ENCODE results near the gene NCAN. TPM values are rescaled to one million over a fixed set of nuclear protein-coding genes. Genes with fewer than 3 reads are reported as not detected.

Gene NCAN
- total RNA-seq, 1 experiment from 2014 or later, result not detected

- peak; percentile 53 for DNase-seq
- Histone ChIP-seq H3K36me3 (ENCODE audit: insufficient read depth, low read length) (no peaks in the 10 kb centered on the region), H2AFZ (ENCODE audit: low read length) (no peak overlapping the region), H3K4me1 (ENCODE audit: low read length) (no peaks in the 10 kb centered on the region), H4K20me1 (ENCODE audit: insufficient read depth, low read depth, low read length) (no peaks in the 10 kb centered on the region), H3K9me3 (ENCODE audit: low read length) (no peaks in the 10 kb centered on the region), H3K4me2 (ENCODE audit: low read depth, low read length, poor library complexity, severe bottlenecking) (no peak overlapping the region), H3K79me2 (ENCODE audit: low read length) (no peaks in the 10 kb centered on the region), H3K9ac (ENCODE audit: low read length) (no peak overlapping the region), H3K9me2 (replicated peaks; ENCODE audit: insufficient read depth, low read length) (no peaks in the 10 kb centered on the region), H3K27me3 (ENCODE audit: low read length) (no peaks in the 10 kb centered on the region; the same call in 1 of the 2 replicates), H3K4me3 (ENCODE audit: low read length) (no peak overlapping the region), H3K27ac (ENCODE audit: low read length) (no peak overlapping the region)
Observed at GRCh38 chr19:19256072-19256969, 44.6 kb downstream of the NCAN start.

GRCh38 chr19:19257137-19257536 lies 45.4 kb downstream of the NCAN start:
- H4K20me1 ChIP-seq (ENCODE audit: insufficient read depth, low read depth, low read length), result no peaks in the 10 kb centered on the region
- no peak overlapping the region for H3K4me3 ChIP-seq (ENCODE audit: low read length)
- H3K4me2 ChIP-seq (ENCODE audit: low read depth, low read length, poor library complexity, severe bottlenecking), result no peak overlapping the region
- H3K4me1 ChIP-seq (ENCODE audit: low read length), result no peaks in the 10 kb centered on the region
- H3K9ac ChIP-seq (ENCODE audit: low read length), result no peak overlapping the region
- H3K9me3 ChIP-seq (ENCODE audit: low read length), result no peaks in the 10 kb centered on the region
- no peaks in the 10 kb centered on the region; the same call in 1 of the 2 replicates for H3K27me3 ChIP-seq (ENCODE audit: low read length)
- H3K79me2 ChIP-seq (ENCODE audit: low read length), result no peaks in the 10 kb centered on the region
- DNase-seq, result no peak
- no peaks in the 10 kb centered on the region for H3K9me2 ChIP-seq (replicated peaks; ENCODE audit: insufficient read depth, low read length)
- no peaks in the 10 kb centered on the region for H3K36me3 ChIP-seq (ENCODE audit: insufficient read depth, low read length)
- no peak overlapping the region for H3K27ac ChIP-seq (ENCODE audit: low read length)
- no peak overlapping the region for H2AFZ ChIP-seq (ENCODE audit: low read length)

- Histone ChIP-seq H3K79me2 (ENCODE audit: low read length) (no peaks in the 10 kb centered on the region), H2AFZ (ENCODE audit: low read length) (no peak overlapping the region), H3K4me3 (ENCODE audit: low read length) (no peak overlapping the region), H3K9me3 (ENCODE audit: low read length) (no peaks in the 10 kb centered on the region), H3K36me3 (ENCODE audit: insufficient read depth, low read length) (no peaks in the 10 kb centered on the region), H3K4me2 (ENCODE audit: low read depth, low read length, poor library complexity, severe bottlenecking) (no peak overlapping the region), H4K20me1 (ENCODE audit: insufficient read depth, low read depth, low read length) (no peaks in the 10 kb centered on the region), H3K4me1 (ENCODE audit: low read length) (no peaks in the 10 kb centered on the region), H3K27ac (ENCODE audit: low read length) (no peak overlapping the region), H3K9me2 (replicated peaks; ENCODE audit: insufficient read depth, low read length) (no peaks in the 10 kb centered on the region), H3K9ac (ENCODE audit: low read length) (no peak overlapping the region), H3K27me3 (ENCODE audit: low read length) (no peaks in the 10 kb centered on the region; the same call in 1 of the 2 replicates)
- DNase-seq, result no peak
Observed at GRCh38 chr19:19257836-19258588, 46.3 kb downstream of the NCAN start.

- H3K9me3 ChIP-seq (ENCODE audit: low read length), result no peaks in the 10 kb centered on the region
- H3K79me2 ChIP-seq (ENCODE audit: low read length), result no peaks in the 10 kb centered on the region
- H3K27me3 ChIP-seq (ENCODE audit: low read length), result no peaks in the 10 kb centered on the region; the same call in 1 of the 2 replicates
- H3K9ac ChIP-seq (ENCODE audit: low read length), result no peak overlapping the region
- no peak overlapping the region for H3K4me2 ChIP-seq (ENCODE audit: low read depth, low read length, poor library complexity, severe bottlenecking)
- H3K36me3 ChIP-seq (ENCODE audit: insufficient read depth, low read length), result no peaks in the 10 kb centered on the region
- H2AFZ ChIP-seq (ENCODE audit: low read length), result no peak overlapping the region
- H3K4me1 ChIP-seq (ENCODE audit: low read length), result no peaks in the 10 kb centered on the region
- no peaks in the 10 kb centered on the region for H4K20me1 ChIP-seq (ENCODE audit: insufficient read depth, low read depth, low read length)
- H3K9me2 ChIP-seq (replicated peaks; ENCODE audit: insufficient read depth, low read length), result no peaks in the 10 kb centered on the region
- no peak overlapping the region for H3K27ac ChIP-seq (ENCODE audit: low read length)
- H3K4me3 ChIP-seq (ENCODE audit: low read length), result no peak overlapping the region
- DNase-seq, result no peak
Observed at GRCh38 chr19:19258589-19259338, 47.0 kb downstream of the NCAN start.

GRCh38 chr19:19259741-19260140 lies 48.0 kb downstream of the NCAN start:
- no peak overlapping the region for H3K9ac ChIP-seq (ENCODE audit: low read length)
- no peaks in the 10 kb centered on the region for H3K4me1 ChIP-seq (ENCODE audit: low read length)

GRCh38 chr19:19260417-19261214 lies 48.9 kb downstream of the NCAN start:
- Histone ChIP-seq H3K4me2 (ENCODE audit: low read depth, low read length, poor library complexity, severe bottlenecking) (no peak overlapping the region), H3K4me3 (ENCODE audit: low read length) (no peak overlapping the region)

More at GRCh38 chr19:19259741-19260140, 48.0 kb downstream of the NCAN start:
- DNase-seq, result peak; percentile 87
- Histone ChIP-seq H3K27ac (ENCODE audit: low read length) (no peak overlapping the region), H3K79me2 (ENCODE audit: low read length) (no peaks in the 10 kb centered on the region), H3K36me3 (ENCODE audit: insufficient read depth, low read length) (no peaks in the 10 kb centered on the region), H3K27me3 (ENCODE audit: low read length) (no peaks in the 10 kb centered on the region; the same call in 1 of the 2 replicates), H3K9me2 (replicated peaks; ENCODE audit: insufficient read depth, low read length) (no peaks in the 10 kb centered on the region), H3K9me3 (ENCODE audit: low read length) (no peaks in the 10 kb centered on the region), H3K4me3 (ENCODE audit: low read length) (no peak overlapping the region), H2AFZ (ENCODE audit: low read length) (no peak overlapping the region), H4K20me1 (ENCODE audit: insufficient read depth, low read depth, low read length) (no peaks in the 10 kb centered on the region), H3K4me2 (ENCODE audit: low read depth, low read length, poor library complexity, severe bottlenecking) (no peak overlapping the region)

GRCh38 chr19:19261350-19262189 lies 49.8 kb downstream of the NCAN start:
- no peaks in the 10 kb centered on the region for H4K20me1 ChIP-seq (ENCODE audit: insufficient read depth, low read depth, low read length)
- H2AFZ ChIP-seq (ENCODE audit: low read length), result no peak overlapping the region
- no peak overlapping the region for H3K4me3 ChIP-seq (ENCODE audit: low read length)
- no peaks in the 10 kb centered on the region for H3K9me2 ChIP-seq (replicated peaks; ENCODE audit: insufficient read depth, low read length)
- no peak overlapping the region for H3K4me2 ChIP-seq (ENCODE audit: low read depth, low read length, poor library complexity, severe bottlenecking)
- H3K79me2 ChIP-seq (ENCODE audit: low read length), result no peaks in the 10 kb centered on the region
- no peak overlapping the region for H3K9ac ChIP-seq (ENCODE audit: low read length)
- H3K27me3 ChIP-seq (ENCODE audit: low read length), result no peaks in the 10 kb centered on the region
- no peaks in the 10 kb centered on the region for H3K4me1 ChIP-seq (ENCODE audit: low read length)
- no peak for DNase-seq
- no peaks in the 10 kb centered on the region for H3K36me3 ChIP-seq (ENCODE audit: insufficient read depth, low read length)
- no peaks in the 10 kb centered on the region for H3K9me3 ChIP-seq (ENCODE audit: low read length)
- no peak overlapping the region for H3K27ac ChIP-seq (ENCODE audit: low read length)

More at GRCh38 chr19:19260417-19261214, 48.9 kb downstream of the NCAN start:
- Histone ChIP-seq H3K27me3 (ENCODE audit: low read length) (no peaks in the 10 kb centered on the region; the same call in 1 of the 2 replicates), H2AFZ (ENCODE audit: low read length) (no peak overlapping the region), H3K9me2 (replicated peaks; ENCODE audit: insufficient read depth, low read length) (no peaks in the 10 kb centered on the region), H3K36me3 (ENCODE audit: insufficient read depth, low read length) (no peaks in the 10 kb centered on the region), H3K4me1 (ENCODE audit: low read length) (no peaks in the 10 kb centered on the region), H3K79me2 (ENCODE audit: low read length) (no peaks in the 10 kb centered on the region), H3K9me3 (ENCODE audit: low read length) (no peaks in the 10 kb centered on the region), H3K9ac (ENCODE audit: low read length) (no peak overlapping the region), H4K20me1 (ENCODE audit: insufficient read depth, low read depth, low read length) (no peaks in the 10 kb centered on the region), H3K27ac (ENCODE audit: low read length) (no peak overlapping the region)
- no peak for DNase-seq
